ENCODE results near the gene JMJD1C.

DNA sequence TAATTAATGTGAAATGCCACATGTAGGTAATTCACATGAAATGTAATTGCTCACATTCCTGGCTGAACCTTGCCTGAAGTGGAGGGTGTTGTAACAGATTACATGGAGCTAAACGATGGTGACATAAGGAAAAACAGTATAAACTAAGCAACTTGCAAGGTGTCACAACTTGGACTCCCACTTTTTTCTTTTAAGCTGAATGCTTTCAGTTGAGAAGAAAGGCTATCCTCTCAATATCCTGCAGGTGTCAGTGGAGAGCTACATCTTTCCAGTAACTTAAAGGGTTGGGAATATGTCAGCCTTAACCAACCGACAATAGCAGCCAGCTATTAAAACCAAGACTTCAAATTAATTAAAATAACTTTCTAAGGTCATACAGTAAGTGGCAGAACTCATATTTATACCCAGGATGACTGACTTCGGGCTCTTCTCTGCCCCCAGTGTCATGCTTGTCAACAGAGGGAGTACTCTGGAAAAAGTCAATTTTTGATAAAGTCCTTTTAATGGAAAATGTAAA lies 299.0 kb downstream of the JMJD1C start:
- TF ChIP-seq, protein P1, sequence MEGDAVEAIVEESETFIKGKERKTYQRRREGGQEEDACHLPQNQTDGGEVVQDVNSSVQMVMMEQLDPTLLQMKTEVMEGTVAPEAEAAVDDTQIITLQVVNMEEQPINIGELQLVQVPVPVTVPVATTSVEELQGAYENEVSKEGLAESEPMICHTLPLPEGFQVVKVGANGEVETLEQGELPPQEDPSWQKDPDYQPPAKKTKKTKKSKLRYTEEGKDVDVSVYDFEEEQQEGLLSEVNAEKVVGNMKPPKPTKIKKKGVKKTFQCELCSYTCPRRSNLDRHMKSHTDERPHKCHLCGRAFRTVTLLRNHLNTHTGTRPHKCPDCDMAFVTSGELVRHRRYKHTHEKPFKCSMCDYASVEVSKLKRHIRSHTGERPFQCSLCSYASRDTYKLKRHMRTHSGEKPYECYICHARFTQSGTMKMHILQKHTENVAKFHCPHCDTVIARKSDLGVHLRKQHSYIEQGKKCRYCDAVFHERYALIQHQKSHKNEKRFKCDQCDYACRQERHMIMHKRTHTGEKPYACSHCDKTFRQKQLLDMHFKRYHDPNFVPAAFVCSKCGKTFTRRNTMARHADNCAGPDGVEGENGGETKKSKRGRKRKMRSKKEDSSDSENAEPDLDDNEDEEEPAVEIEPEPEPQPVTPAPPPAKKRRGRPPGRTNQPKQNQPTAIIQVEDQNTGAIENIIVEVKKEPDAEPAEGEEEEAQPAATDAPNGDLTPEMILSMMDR (IDR thresholded peaks at IDR 0.05): peak; percentile 82
- TF ChIP-seq MAZ (IDR thresholded peaks at IDR 0.05; ENCODE audit: borderline replicate concordance, low read depth, low read length): no peak
- TF ChIP-seq HOXA7 (CRISPR knock-in tag; IDR thresholded peaks at IDR 0.05): no peak
- TF ChIP-seq POLR2A (IDR thresholded peaks at IDR 0.05; ENCODE audit: low read length): no peak
- no peak for TF ChIP-seq CBX8 (IDR thresholded peaks at IDR 0.05)
- no peak for TF ChIP-seq RCOR1 (IDR thresholded peaks at IDR 0.05; ENCODE audit: low read depth, low read length)
- peak; percentile 79 to 82 for TF ChIP-seq RAD21 (conservative IDR thresholded peaks at IDR 0.05 in 1 of 2, IDR thresholded peaks at IDR 0.05 in 1 of 2)
- no peak for TF ChIP-seq CHD4 (IDR thresholded peaks at IDR 0.05; ENCODE audit: borderline replicate concordance)
- TF ChIP-seq, protein P2, sequence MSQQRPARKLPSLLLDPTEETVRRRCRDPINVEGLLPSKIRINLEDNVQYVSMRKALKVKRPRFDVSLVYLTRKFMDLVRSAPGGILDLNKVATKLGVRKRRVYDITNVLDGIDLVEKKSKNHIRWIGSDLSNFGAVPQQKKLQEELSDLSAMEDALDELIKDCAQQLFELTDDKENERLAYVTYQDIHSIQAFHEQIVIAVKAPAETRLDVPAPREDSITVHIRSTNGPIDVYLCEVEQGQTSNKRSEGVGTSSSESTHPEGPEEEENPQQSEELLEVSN (IDR thresholded peaks at IDR 0.05; ENCODE audit: borderline replicate concordance, low read depth): no peak
- TF ChIP-seq CHD2 (IDR thresholded peaks at IDR 0.05; ENCODE audit: low read length, partially characterized antibody): no peak
- no peak for TF ChIP-seq ZNF302 (CRISPR knock-in tag; IDR thresholded peaks at IDR 0.05)
- no peak for TF ChIP-seq ZFP36 (IDR thresholded peaks at IDR 0.05; ENCODE audit: borderline replicate concordance, partially characterized antibody)
- no peak for TF ChIP-seq RNF2 (IDR thresholded peaks at IDR 0.05; ENCODE audit: borderline replicate concordance, low read depth)
